Keratinocyte (primary cell): Measurements from ENCODE around the gene COL11A2. TPM values are rescaled to one million over a fixed set of nuclear protein-coding genes. Genes with fewer than 3 reads are reported as not detected.

Experiments
- DNase-seq: peaks from one replicate; pipeline ENCODE4 v3.0.0-alpha.2; 2011; ENCODE audit warnings: low read depth, missing footprints, low spot score
- FAIRE-seq: peaks from 2 replicates; lab custom pipeline; 2011; peaks lifted over from hg19 to GRCh38; lab: Jason Lieb, UNC
- H2AFZ ChIP-seq: 2 replicates; pipeline ENCODE4 v1.6.0; 2012; ENCODE audit warnings: low read length, control low read depth, inconsistent platforms; ENCODE audit not compliant: control insufficient read depth
- H3K27ac ChIP-seq: 2 replicates; pipeline ENCODE4 v1.5.1; 2011; ENCODE audit warnings: low read length; ENCODE audit not compliant: control insufficient read depth, insufficient read depth
- H3K27me3 ChIP-seq: 3 replicates; pipeline ENCODE4 v1.6.0; 2011; ENCODE audit warnings: low read length; ENCODE audit not compliant: control insufficient read depth, insufficient read depth; ENCODE audit errors: extremely low read depth
- H3K36me3 ChIP-seq, 2 experiments: 2 replicates in 1 of 2; 3 replicates in 1 of 2; pipeline ENCODE4 v1.5.1; 2011; ENCODE audit warnings: low read length in 2 of 2, mild to moderate bottlenecking in 1 of 2; ENCODE audit not compliant: control insufficient read depth in 2 of 2, insufficient read depth in 2 of 2; ENCODE audit errors: extremely low read depth in 1 of 2
- H3K4me1 ChIP-seq: 3 replicates; pipeline ENCODE4 v1.5.1; 2011; ENCODE audit warnings: low read length; ENCODE audit not compliant: control insufficient read depth, insufficient read depth; ENCODE audit errors: extremely low read depth
- H3K4me2 ChIP-seq: 3 replicates; pipeline ENCODE4 v1.6.0; 2011; ENCODE audit warnings: low read depth, low read length; ENCODE audit not compliant: control insufficient read depth, insufficient read depth; ENCODE audit errors: extremely low read depth
- H3K4me3 ChIP-seq, 3 experiments: fragments of 200-600 bp in 1 of 3; sonication (generic) in 1 of 3; 2 replicates in 2 of 3; 3 replicates in 1 of 3; pipeline ENCODE4 v1.5.1; 2011 to 2016; ENCODE audit warnings: low read length in 3 of 3, mild to moderate bottlenecking in 3 of 3, control low read depth in 2 of 3, inconsistent platforms in 1 of 3, low read depth in 1 of 3, mixed read lengths in 1 of 3, mixed run types in 1 of 3, moderate library complexity in 1 of 3; ENCODE audit not compliant: control insufficient read depth in 2 of 3, insufficient read depth in 2 of 3; ENCODE audit errors: extremely low read depth in 1 of 3
- H3K79me2 ChIP-seq: 2 replicates; pipeline ENCODE4 v1.6.0; 2012; ENCODE audit warnings: low read length; ENCODE audit not compliant: control insufficient read depth, insufficient read depth
- H3K9ac ChIP-seq: 3 replicates; pipeline ENCODE4 v1.6.0; 2011; ENCODE audit warnings: low read length; ENCODE audit not compliant: control insufficient read depth, insufficient read depth; ENCODE audit errors: extremely low read depth
- H3K9me1 ChIP-seq: 3 replicates; pipeline ENCODE4 v1.6.0; 2011; ENCODE audit warnings: low read length; ENCODE audit not compliant: control insufficient read depth, insufficient read depth; ENCODE audit errors: extremely low read depth
- H3K9me3 ChIP-seq: 2 replicates; pipeline ENCODE4 v1.5.1; 2012; ENCODE audit warnings: low read depth, low read length; ENCODE audit not compliant: control insufficient read depth
- H4K20me1 ChIP-seq: 3 replicates; pipeline ENCODE4 v1.6.0; 2011; ENCODE audit warnings: low read length; ENCODE audit not compliant: control insufficient read depth, insufficient read depth; ENCODE audit errors: extremely low read depth
- EZH2 ChIP-seq: IDR thresholded peaks from one replicate; pipeline ENCODE4 v1.6.1; 2012; ENCODE audit warnings: inconsistent platforms, mild to moderate bottlenecking, low read length, moderate library complexity
- dilution Hi-C: fragments of 300-500 bp; cut with MboI; formaldehyde crosslinking; loops from one replicate; pipeline ENCODE4 v1.7.0; 2020; ENCODE audit warnings: low sequenced_read_pairs; ENCODE audit not compliant: extremely low pct_ligation_motif_present
- polyA plus RNA-seq, 5 experiments: library from polyadenylated mRNA; depleted of rRNA in 3 of 5; stranded (reverse) in 3 of 5; stranded (forward) in 1 of 5; unstranded in 1 of 5; fragments of >200 nt; gene quantifications; 1 replicate in 1 of 5; 2 replicates in 3 of 5; 3 replicates in 1 of 5; pipeline versions ENCODE4 v1.2.1 to v1.2.3, GENCODE V29; 2011 to 2012; ENCODE audit warnings: missing spikeins in 2 of 5, low read depth in 1 of 5, low replicate concordance in 1 of 5
- TF ChIP-seq, protein P1 (sequence below), 3 experiments: IDR thresholded peaks in 1 of 3; conservative IDR thresholded peaks in 1 of 3; optimal IDR thresholded peaks in 1 of 3; 2 replicates in 2 of 3; 3 replicates in 1 of 3; pipeline versions ENCODE3 to v1.5.1; 2011; ENCODE audit warnings: low read length in 3 of 3, mild to moderate bottlenecking in 3 of 3, moderate library complexity in 2 of 3, control low read depth in 1 of 3, inconsistent platforms in 1 of 3; ENCODE audit not compliant: insufficient read depth in 2 of 3; ENCODE audit errors: extremely low read depth in 1 of 3

The COL11A2 gene
- polyA plus RNA-seq, 1 donor (not counting 4 experiments of a cell fraction or from before 2014, with no cell fraction given), result 0.08 TPM

DNA sequence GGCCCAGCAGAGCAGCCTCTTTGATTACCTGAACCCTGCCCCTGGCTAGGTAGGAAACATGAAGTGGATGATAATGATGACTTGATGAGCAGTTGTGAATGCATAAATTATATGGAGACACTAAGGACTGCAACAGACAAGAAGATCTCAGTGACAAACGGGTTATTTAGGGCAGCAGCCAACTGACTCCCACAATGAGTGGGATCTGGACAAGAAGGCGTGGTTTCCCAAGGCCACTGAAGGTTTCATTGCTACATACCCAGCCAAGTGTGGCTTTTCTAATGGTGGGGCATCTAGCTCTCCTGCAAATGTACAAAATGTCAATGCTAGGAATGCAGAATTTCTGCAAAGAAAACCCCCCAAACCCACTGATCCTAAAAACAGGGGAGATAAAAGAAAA lies 45.5 kb upstream of the COL11A2 start:
- no peaks in the 10 kb centered on the region for H3K4me1 ChIP-seq
- H3K27ac ChIP-seq, result no peak overlapping the region
- H3K9ac ChIP-seq, result no peak overlapping the region
- TF ChIP-seq, protein P1, sequence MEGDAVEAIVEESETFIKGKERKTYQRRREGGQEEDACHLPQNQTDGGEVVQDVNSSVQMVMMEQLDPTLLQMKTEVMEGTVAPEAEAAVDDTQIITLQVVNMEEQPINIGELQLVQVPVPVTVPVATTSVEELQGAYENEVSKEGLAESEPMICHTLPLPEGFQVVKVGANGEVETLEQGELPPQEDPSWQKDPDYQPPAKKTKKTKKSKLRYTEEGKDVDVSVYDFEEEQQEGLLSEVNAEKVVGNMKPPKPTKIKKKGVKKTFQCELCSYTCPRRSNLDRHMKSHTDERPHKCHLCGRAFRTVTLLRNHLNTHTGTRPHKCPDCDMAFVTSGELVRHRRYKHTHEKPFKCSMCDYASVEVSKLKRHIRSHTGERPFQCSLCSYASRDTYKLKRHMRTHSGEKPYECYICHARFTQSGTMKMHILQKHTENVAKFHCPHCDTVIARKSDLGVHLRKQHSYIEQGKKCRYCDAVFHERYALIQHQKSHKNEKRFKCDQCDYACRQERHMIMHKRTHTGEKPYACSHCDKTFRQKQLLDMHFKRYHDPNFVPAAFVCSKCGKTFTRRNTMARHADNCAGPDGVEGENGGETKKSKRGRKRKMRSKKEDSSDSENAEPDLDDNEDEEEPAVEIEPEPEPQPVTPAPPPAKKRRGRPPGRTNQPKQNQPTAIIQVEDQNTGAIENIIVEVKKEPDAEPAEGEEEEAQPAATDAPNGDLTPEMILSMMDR (optimal IDR thresholded peaks at IDR 0.05 in 1 of 3, IDR thresholded peaks at IDR 0.05 in 1 of 3, conservative IDR thresholded peaks at IDR 0.05 in 1 of 3; ENCODE audit: extremely low read depth in 1 of 3, insufficient read depth in 2 of 3, low read length in 3 of 3), result no peak
- TF ChIP-seq EZH2, result no peak
- no peak overlapping the region for H3K4me3 ChIP-seq
- no peak overlapping the region for H3K4me2 ChIP-seq
- no peaks in the 10 kb centered on the region for H3K9me3 ChIP-seq
- DNase-seq, result no peak
- H4K20me1 ChIP-seq, result no peaks in the 10 kb centered on the region
- H3K36me3 ChIP-seq, result no peaks in the 10 kb centered on the region
- H3K9me1 ChIP-seq, result no peaks in the 10 kb centered on the region
- dilution Hi-C loops, result no loop called here
- H2AFZ ChIP-seq, result no peak overlapping the region
- H3K79me2 ChIP-seq, result no peaks in the 10 kb centered on the region
- peaks cover 7% of the 10 kb centered on the region for H3K27me3 ChIP-seq
- FAIRE-seq, result no peak

DNA sequence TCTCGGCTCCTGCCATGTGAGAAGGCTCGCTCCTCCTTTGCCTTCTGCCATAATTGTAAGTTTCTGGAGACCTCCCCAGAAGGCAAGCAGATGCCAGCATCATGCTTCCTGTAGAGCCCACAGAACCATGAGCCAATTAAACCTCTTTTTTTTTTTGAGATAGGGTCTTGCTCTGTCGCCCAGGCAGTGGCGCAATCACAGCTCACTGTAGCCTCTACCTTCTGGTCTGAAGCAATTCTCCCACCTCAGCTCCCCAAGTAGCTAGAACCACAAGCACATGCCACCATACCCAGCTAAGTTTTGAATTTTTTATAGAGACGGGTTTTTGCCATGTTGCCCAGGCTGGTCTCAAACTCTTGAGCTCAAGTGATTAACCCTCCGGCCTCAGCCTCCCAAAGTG lies 44.6 kb upstream of the COL11A2 start:
- no peaks in the 10 kb centered on the region for H3K9me1 ChIP-seq
- dilution Hi-C loops, result no loop called here
- no peak overlapping the region for H2AFZ ChIP-seq
- DNase-seq, result no peak
- FAIRE-seq, result no peak
- H3K27ac ChIP-seq, result no peak overlapping the region
- H3K27me3 ChIP-seq, result peaks cover 7% of the 10 kb centered on the region
- no peaks in the 10 kb centered on the region for H4K20me1 ChIP-seq
- H3K36me3 ChIP-seq, result no peaks in the 10 kb centered on the region
- no peaks in the 10 kb centered on the region for H3K9me3 ChIP-seq
- no peak overlapping the region for H3K4me2 ChIP-seq
- TF ChIP-seq EZH2, result no peak
- TF ChIP-seq, protein P1 (optimal IDR thresholded peaks at IDR 0.05 in 1 of 3, IDR thresholded peaks at IDR 0.05 in 1 of 3, conservative IDR thresholded peaks at IDR 0.05 in 1 of 3; ENCODE audit: extremely low read depth in 1 of 3, insufficient read depth in 2 of 3, low read length in 3 of 3), result no peak
- no peaks in the 10 kb centered on the region for H3K79me2 ChIP-seq
- no peak overlapping the region for H3K4me3 ChIP-seq
- no peaks in the 10 kb centered on the region for H3K4me1 ChIP-seq
- H3K9ac ChIP-seq, result no peak overlapping the region
